Subcutaneous abdominal adipose tissue (tissue), 5 donors: ENCODE measurements around the gene PTPRD.

Experiments
- H3K27ac ChIP-seq: one replicate; pipeline ENCODE4 v1.7.0; 2013; ENCODE audit warnings: low read depth, mild to moderate bottlenecking, inconsistent platforms, low read length, moderate library complexity
- H3K27me3 ChIP-seq, 5 donors: one replicate each; pipeline ENCODE4 v1.7.0; 2013; ENCODE audit warnings: low read length in 5 of 5, inconsistent platforms in 1 of 5; ENCODE audit not compliant: control insufficient read depth in 5 of 5, insufficient read depth in 4 of 5
- H3K36me3 ChIP-seq, 5 donors: one replicate each; pipeline ENCODE4 v1.7.0; 2013; ENCODE audit warnings: low read length in 5 of 5; ENCODE audit not compliant: control insufficient read depth in 5 of 5, insufficient read depth in 5 of 5
- H3K4me1 ChIP-seq, 5 donors: one replicate each; pipeline ENCODE4 v1.7.0; 2013; ENCODE audit warnings: low read length in 5 of 5, mild to moderate bottlenecking in 3 of 5, moderate library complexity in 1 of 5; ENCODE audit not compliant: control insufficient read depth in 5 of 5, insufficient read depth in 5 of 5
- H3K4me3 ChIP-seq, 5 donors: one replicate each; pipeline ENCODE4 v1.7.0; 2013; ENCODE audit warnings: low read length in 5 of 5, low read depth in 1 of 5
- H3K9ac ChIP-seq, 5 donors: one replicate each; pipeline ENCODE4 v1.7.0; 2013; ENCODE audit warnings: low read length in 5 of 5, mild to moderate bottlenecking in 4 of 5, moderate library complexity in 3 of 5
- H3K9me3 ChIP-seq, 5 donors: one replicate each; pipeline ENCODE4 v1.7.0; 2013; ENCODE audit warnings: low read length in 5 of 5; ENCODE audit not compliant: control insufficient read depth in 5 of 5
- donor health status: healthy.
- donor health status: healthy.
- donor health status: healthy.
- donor health status: healthy.
- donor health status: healthy.

PTPRD gene

DNA sequence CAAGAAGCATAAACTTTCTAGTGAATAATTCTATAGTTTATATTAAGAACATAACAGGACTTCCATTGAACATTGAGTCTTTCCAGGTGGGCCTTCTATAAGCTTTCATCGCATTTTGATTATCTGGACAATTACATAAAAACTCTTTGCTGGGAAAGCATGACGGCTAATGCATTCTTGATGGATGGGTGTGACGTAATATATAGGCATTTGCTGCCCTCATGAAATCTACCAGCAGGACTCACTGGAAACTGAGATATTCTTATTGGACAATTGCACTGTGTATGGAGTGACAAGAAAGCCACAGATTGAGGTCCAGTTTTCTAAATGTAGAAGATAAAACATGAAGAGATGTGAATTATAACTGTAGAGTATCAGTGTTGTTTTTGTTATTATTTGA is 15.0 kb downstream of the PTPRD start:
- no peak overlapping the region for H3K27ac ChIP-seq
- H3K4me3 ChIP-seq = no peak overlapping the region
- H3K36me3 ChIP-seq = no peaks in the 10 kb centered on the region
- no peaks in the 10 kb centered on the region for H3K9me3 ChIP-seq
- H3K4me1 ChIP-seq = no peaks in the 10 kb centered on the region
- no peak overlapping the region for H3K9ac ChIP-seq
- H3K27me3 ChIP-seq = peaks cover 0 to 3% (median 0%) of the 10 kb centered on the region in 5 donors

DNA sequence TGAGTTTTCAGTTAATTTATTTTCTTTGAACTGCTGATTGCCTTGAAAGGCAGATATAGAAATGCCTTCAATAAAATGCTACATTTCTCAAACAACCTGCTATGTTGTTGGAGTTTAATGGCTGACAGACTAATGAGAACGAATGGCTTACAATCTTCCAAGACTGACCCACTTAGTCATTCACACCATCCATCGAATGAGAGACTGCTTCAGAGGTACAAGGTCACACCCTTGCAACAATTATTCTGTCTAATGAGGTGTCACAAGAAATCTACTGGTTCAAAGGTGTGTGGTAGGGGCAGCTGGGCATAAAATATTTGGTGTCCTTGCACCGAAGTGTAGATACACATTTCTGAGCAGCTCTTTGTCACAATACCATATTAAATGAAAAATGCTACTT is 18.3 kb downstream of the PTPRD start:
- Histone ChIP-seq H3K36me3 (no peaks in the 10 kb centered on the region), H3K9ac (no peak overlapping the region), H3K27ac (no peak overlapping the region), H3K4me3 (no peak overlapping the region), H3K9me3 (peaks cover 0 to 3% (median 1%) of the 10 kb centered on the region in 5 donors), H3K27me3 (no peaks in the 10 kb centered on the region), H3K4me1 (no peaks in the 10 kb centered on the region)

DNA sequence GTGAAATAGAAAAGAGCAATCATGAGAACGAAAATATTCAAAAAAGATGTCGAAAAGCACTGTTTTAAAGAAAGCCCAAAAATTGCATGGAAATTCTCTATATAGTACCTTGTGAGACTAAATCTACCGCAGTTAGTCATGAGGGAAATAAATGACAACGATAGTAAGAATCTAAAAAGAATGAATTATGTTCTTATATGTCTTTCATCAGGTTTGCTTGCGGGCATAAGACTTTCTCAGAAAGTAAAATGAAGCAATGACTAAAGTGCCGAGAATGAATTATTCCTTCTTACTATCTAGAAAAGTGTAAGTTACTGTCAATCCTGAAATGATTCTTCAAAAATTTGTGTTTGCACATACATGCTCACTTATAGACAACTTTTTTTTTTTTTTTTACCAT is 26.4 kb downstream of the PTPRD start:
- Histone ChIP-seq H3K4me1 (no peaks in the 10 kb centered on the region), H3K36me3 (no peaks in the 10 kb centered on the region), H3K4me3 (no peak overlapping the region)

DNA sequence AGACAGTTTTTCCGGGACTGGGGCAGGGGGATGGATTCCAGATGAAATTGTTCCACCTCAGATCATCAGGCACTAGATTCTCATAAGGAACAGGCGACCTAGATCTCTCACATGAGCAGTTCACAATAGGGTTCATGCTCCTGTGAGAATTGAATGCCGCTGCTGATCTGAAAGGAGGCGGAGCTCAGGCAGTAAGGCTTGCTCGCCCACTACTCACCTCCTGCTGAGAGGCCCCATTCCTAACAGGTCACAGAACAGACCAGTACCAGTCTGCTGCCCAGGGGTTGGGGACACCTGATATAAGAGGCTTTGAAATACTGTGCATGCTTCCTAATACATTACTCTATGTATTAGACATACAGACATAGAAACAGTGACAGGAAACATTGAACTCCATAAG is 41.1 kb downstream of the PTPRD start:
- no peaks in the 10 kb centered on the region for H3K9me3 ChIP-seq
- no peak overlapping the region for H3K27ac ChIP-seq
- H3K4me1 ChIP-seq = no peaks in the 10 kb centered on the region
- no peak overlapping the region for H3K9ac ChIP-seq
- H3K4me3 ChIP-seq = no peak overlapping the region
- H3K27me3 ChIP-seq = no peaks in the 10 kb centered on the region
- no peaks in the 10 kb centered on the region for H3K36me3 ChIP-seq

More for the DNA sequence above, 26.4 kb downstream of the PTPRD start:
- Histone ChIP-seq H3K27ac (no peak overlapping the region), H3K9me3 (peaks cover 0 to 8% (median 3%) of the 10 kb centered on the region in 5 donors), H3K27me3 (no peaks in the 10 kb centered on the region), H3K9ac (no peak overlapping the region)

DNA sequence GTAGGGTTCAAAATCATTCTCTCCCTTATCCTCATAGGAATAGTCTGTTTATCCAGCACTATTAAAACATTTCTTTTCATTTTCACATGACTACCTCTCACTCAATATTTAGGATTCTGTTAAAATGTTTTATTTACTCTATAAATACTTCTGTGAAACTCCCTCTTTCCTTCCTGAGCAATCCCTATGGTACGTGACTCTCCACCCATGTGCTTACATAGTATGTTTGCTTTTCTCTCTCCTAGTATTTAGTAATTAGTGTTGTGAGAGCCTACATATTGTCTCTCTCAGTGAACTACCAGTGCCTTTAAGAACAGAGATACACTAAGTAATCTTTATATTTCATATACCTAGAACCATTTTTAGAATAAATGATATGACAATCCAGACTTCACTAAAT is 46.0 kb downstream of the PTPRD start:
- no peak overlapping the region for H3K9ac ChIP-seq
- no peaks in the 10 kb centered on the region for H3K9me3 ChIP-seq
- no peak overlapping the region for H3K27ac ChIP-seq
- no peaks in the 10 kb centered on the region for H3K4me1 ChIP-seq
- no peaks in the 10 kb centered on the region for H3K36me3 ChIP-seq
- H3K27me3 ChIP-seq = no peaks in the 10 kb centered on the region
- H3K4me3 ChIP-seq = no peak overlapping the region

DNA sequence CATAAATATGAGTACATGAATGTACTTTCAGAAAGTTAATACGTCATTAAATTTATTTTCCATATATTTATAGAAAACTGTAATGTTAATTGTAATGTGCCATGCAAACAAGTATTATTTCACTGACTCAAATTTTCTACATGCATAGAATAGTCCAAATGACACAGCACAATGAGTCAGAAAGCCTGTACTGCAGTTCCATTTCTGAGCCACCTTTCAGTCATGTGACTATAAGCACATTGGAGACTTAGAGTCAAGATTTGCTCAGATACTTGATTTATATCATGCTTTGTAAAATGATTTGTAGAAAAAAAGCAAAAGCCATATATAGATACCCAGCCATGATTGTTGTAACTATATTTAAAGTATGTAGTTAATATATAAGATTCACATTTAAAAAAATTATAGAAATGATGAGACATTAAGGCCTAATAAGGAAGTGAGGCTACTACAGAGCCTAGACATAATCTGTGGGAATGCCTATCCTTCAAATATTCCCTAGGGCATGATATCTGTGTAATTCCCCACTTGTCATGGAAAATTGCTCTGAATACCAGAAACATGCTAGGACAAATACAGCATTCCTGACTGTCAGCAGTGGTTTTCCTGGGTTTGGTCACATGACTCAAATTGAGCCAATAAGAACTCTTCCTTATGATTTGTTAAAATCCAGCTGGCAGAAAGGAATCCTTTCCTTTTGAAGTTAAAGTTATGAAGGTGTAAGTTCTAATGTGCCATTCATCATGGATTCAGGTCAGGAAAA is 50.0 kb downstream of the PTPRD start:
- H3K9ac ChIP-seq = no peak overlapping the region
- no peak overlapping the region for H3K4me3 ChIP-seq
- no peaks in the 10 kb centered on the region for H3K4me1 ChIP-seq
- no peaks in the 10 kb centered on the region for H3K36me3 ChIP-seq
- H3K9me3 ChIP-seq = no peaks in the 10 kb centered on the region
- no peaks in the 10 kb centered on the region for H3K27me3 ChIP-seq
- H3K27ac ChIP-seq = no peak overlapping the region

DNA sequence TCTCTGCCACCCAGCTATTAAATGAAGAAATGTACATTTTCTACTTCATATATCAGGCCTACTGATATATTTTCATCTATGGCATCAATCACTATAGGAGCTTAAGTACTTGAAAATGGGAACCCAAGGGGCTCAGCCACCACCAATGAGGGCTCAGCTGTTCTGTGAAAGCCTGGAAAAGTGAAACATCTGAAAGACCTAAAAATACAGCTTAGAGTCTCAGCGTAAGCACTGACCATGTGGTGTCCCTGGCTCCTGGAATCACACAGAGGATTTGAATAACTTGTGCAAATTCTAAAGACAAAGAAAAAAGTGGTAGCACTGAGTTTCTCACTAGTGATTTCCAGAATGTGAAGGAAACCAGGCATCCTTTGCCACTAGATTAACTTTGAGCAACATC is 64.5 kb downstream of the PTPRD start:
- Histone ChIP-seq H3K4me3 (no peak overlapping the region), H3K27ac (no peak overlapping the region), H3K9me3 (no peaks in the 10 kb centered on the region), H3K4me1 (no peaks in the 10 kb centered on the region), H3K9ac (no peak overlapping the region), H3K27me3 (no peaks in the 10 kb centered on the region), H3K36me3 (no peaks in the 10 kb centered on the region)

DNA sequence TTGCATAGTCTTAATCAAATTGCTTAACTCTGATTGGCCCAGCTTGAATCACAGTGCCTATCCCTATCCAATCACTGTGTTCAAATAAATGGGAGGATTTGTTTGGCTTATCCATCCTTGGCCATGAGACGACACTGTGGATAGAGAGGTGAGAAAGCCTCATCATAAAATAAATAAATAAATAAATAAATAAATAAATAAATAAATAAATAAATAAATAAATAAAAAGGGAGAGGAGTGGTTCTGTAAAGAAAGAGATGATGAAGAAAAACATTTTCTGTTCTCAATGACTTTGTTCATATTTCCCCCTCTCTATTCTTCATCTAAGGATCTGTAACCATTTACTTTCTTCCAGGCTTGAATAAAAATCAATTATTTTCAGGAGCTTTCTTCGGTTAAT is 74.7 kb downstream of the PTPRD start:
- Histone ChIP-seq H3K36me3 (no peaks in the 10 kb centered on the region), H3K27ac (no peak overlapping the region), H3K27me3 (no peaks in the 10 kb centered on the region), H3K4me3 (no peak overlapping the region), H3K9ac (no peak overlapping the region), H3K4me1 (no peaks in the 10 kb centered on the region), H3K9me3 (no peaks in the 10 kb centered on the region)

DNA sequence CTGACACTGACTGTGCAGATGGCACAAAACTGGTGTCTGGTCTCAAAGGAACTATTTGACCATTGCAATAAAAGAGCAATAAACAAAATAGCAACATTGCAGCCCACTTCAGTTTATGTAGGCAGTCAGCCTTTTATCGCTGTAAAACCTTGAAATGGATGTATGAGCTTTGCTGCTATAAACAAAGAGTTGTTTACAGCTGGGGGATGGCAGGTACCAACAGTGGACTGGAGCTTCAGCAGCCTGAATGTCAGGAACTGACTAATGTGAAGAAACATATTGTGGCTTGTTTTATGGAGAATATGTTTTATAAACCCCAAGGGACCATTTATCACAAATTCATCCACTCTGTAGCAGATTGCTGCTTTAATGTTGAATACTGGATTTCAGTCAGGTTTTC is 78.0 kb downstream of the PTPRD start:
- Histone ChIP-seq H3K9me3 (no peaks in the 10 kb centered on the region), H3K4me1 (no peaks in the 10 kb centered on the region), H3K36me3 (no peaks in the 10 kb centered on the region), H3K27me3 (no peaks in the 10 kb centered on the region), H3K4me3 (no peak overlapping the region), H3K27ac (no peak overlapping the region), H3K9ac (no peak overlapping the region)

DNA sequence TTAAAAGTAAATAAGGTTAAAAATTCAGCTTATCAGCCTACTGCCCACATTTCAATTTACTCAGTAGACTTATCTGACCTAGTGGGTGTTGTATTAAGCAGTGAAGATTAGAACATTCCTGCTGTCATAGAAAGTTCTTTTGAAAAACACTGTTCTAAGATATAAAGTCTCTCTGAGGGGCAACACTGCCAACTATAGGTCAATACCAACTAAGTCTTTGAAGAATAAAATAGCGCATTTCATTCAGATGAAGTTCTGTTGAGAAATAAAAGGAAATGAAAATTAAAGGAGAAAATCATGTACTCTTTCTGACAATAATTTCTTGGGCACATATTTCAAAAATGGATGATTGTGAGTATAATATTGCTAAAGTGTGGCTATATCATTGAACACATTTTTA is 86.8 kb downstream of the PTPRD start:
- H3K9me3 ChIP-seq = no peaks in the 10 kb centered on the region
- no peaks in the 10 kb centered on the region for H3K27me3 ChIP-seq
- H3K4me3 ChIP-seq = no peak overlapping the region
- no peaks in the 10 kb centered on the region for H3K4me1 ChIP-seq
- no peaks in the 10 kb centered on the region for H3K36me3 ChIP-seq
- no peak overlapping the region for H3K9ac ChIP-seq
- no peak overlapping the region for H3K27ac ChIP-seq
